Adrenal gland (tissue), 5 donors: Measurements from ENCODE around the gene ZKSCAN4.

Experiments
- POLR2A ChIP-seq, 2 donors: fragments of 450-650 bp; IDR thresholded peaks; one replicate each; pipeline ENCODE4 v1.6.1; 2017; ENCODE audit warnings: antibody characterized with exemption in 2 of 2, mild to moderate bottlenecking in 2 of 2, moderate library complexity in 1 of 2
- TF ChIP-seq, protein P1 (sequence below), 6 experiments: fragments of 450-650 bp in 4 of 6; fragments of 200-600 bp in 2 of 6; sonication (generic) in 1 of 6; IDR thresholded peaks; 1 replicate in 5 of 6; 2 replicates in 1 of 6; pipeline versions ENCODE4 v1.5.1 to v1.8.0; 2016 to 2021; ENCODE audit warnings: antibody characterized with exemption in 6 of 6, mild to moderate bottlenecking in 2 of 6, moderate library complexity in 1 of 6
- donor health status: DM: no; HTN: no; CAD: no.

GRCh38 chr6:28200020-28200419 is 52.0 kb downstream of the ZKSCAN4 start:
- TF ChIP-seq, protein P1, sequence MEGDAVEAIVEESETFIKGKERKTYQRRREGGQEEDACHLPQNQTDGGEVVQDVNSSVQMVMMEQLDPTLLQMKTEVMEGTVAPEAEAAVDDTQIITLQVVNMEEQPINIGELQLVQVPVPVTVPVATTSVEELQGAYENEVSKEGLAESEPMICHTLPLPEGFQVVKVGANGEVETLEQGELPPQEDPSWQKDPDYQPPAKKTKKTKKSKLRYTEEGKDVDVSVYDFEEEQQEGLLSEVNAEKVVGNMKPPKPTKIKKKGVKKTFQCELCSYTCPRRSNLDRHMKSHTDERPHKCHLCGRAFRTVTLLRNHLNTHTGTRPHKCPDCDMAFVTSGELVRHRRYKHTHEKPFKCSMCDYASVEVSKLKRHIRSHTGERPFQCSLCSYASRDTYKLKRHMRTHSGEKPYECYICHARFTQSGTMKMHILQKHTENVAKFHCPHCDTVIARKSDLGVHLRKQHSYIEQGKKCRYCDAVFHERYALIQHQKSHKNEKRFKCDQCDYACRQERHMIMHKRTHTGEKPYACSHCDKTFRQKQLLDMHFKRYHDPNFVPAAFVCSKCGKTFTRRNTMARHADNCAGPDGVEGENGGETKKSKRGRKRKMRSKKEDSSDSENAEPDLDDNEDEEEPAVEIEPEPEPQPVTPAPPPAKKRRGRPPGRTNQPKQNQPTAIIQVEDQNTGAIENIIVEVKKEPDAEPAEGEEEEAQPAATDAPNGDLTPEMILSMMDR (IDR thresholded peaks at IDR 0.05), result no peak
- TF ChIP-seq POLR2A (IDR thresholded peaks at IDR 0.05), result no peak
